ENCODE measurements around the gene PTPRN.

PTPRN gene

GRCh38 chr2:219309278-219309677, at the start of gene PTPRN:
Gene PTPRN (minus strand): TSS chr2:219309401. CDS start chr2:219309332, 69 bp downstream.
- DNase-seq (ENCODE audit: low read depth) = no peak
- no peak for TF ChIP-seq CTCF (IDR thresholded peaks at IDR 0.05; ENCODE audit: low read depth, low read length, missing control alignments)
- no peak within 1 kb of the TSS for H3K4me3 ChIP-seq (ENCODE audit: low read depth, low read length)

- no peak for TF ChIP-seq CTCF (IDR thresholded peaks at IDR 0.05; ENCODE audit: low read depth, low read length, missing control alignments)
- no peak overlapping the region for H3K4me3 ChIP-seq (ENCODE audit: low read depth, low read length)
- DNase-seq (ENCODE audit: low read depth) = no peak
These were observed 49.2 kb upstream of the PTPRN start for GRCh38 chr2:219358170-219359075.

- H3K4me3 ChIP-seq (ENCODE audit: low read depth, low read length) = no peak overlapping the region
- DNase-seq (ENCODE audit: low read depth) = no peak
- no peak for TF ChIP-seq CTCF (IDR thresholded peaks at IDR 0.05; ENCODE audit: low read depth, low read length, missing control alignments)
These were observed 47.6 kb upstream of the PTPRN start for GRCh38 chr2:219356834-219357233.

GRCh38 chr2:219354582-219354981, 45.4 kb upstream of the PTPRN start:
- no peak overlapping the region for H3K4me3 ChIP-seq (ENCODE audit: low read depth, low read length)
- no peak for DNase-seq (ENCODE audit: low read depth)
- TF ChIP-seq CTCF (IDR thresholded peaks at IDR 0.05; ENCODE audit: low read depth, low read length, missing control alignments) = no peak

- H3K4me3 ChIP-seq (ENCODE audit: low read depth, low read length) = no peak overlapping the region
- no peak for TF ChIP-seq CTCF (IDR thresholded peaks at IDR 0.05; ENCODE audit: low read depth, low read length, missing control alignments)
- no peak for DNase-seq (ENCODE audit: low read depth)
These were observed 43.9 kb upstream of the PTPRN start for GRCh38 chr2:219353129-219353528.

- no peak for DNase-seq (ENCODE audit: low read depth)
- peak; percentile 82 for TF ChIP-seq CTCF (IDR thresholded peaks at IDR 0.05; ENCODE audit: low read depth, low read length, missing control alignments)
- no peak overlapping the region for H3K4me3 ChIP-seq (ENCODE audit: low read depth, low read length)
These were observed 43.3 kb upstream of the PTPRN start for GRCh38 chr2:219352448-219353023.
